ENCODE data around the gene WBP1L. TPM values are rescaled to one million over a fixed set of nuclear protein-coding genes. Genes with fewer than 3 reads are reported as not detected.

WBP1L gene
- total and polyA plus RNA-seq, 2 experiments from 2014 or later: 7.0 to 55.7 TPM

DNA sequence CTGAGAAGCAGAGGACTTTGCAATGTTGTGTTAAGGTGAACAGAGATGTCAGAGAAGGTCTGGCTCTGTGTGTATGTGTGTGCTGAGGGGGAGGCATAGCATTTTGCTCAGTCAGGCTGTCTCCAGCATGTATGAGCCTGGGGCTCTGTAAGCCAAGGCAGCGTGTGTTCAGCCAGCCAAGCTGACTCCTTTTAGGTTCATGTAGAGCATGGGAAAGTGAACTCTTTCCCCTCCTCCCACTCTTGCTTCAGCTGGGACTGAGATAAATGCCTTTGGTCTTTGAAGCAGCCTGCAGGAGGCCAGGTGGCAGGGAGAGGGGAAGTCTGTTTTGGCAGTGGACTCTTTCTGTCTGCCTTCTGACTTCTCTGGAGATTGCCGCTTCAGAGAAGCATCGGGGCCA is 25.5 kb upstream of the WBP1L start (continued):
- TF ChIP-seq, protein P1, sequence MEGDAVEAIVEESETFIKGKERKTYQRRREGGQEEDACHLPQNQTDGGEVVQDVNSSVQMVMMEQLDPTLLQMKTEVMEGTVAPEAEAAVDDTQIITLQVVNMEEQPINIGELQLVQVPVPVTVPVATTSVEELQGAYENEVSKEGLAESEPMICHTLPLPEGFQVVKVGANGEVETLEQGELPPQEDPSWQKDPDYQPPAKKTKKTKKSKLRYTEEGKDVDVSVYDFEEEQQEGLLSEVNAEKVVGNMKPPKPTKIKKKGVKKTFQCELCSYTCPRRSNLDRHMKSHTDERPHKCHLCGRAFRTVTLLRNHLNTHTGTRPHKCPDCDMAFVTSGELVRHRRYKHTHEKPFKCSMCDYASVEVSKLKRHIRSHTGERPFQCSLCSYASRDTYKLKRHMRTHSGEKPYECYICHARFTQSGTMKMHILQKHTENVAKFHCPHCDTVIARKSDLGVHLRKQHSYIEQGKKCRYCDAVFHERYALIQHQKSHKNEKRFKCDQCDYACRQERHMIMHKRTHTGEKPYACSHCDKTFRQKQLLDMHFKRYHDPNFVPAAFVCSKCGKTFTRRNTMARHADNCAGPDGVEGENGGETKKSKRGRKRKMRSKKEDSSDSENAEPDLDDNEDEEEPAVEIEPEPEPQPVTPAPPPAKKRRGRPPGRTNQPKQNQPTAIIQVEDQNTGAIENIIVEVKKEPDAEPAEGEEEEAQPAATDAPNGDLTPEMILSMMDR (conservative IDR thresholded peaks at IDR 0.05; ENCODE audit: low read depth in 2 of 2): no peak
- TF ChIP-seq POLR2AphosphoS5 (IDR thresholded peaks at IDR 0.05; ENCODE audit: low read depth) (no peak), EZH2 (IDR thresholded peaks at IDR 0.05; ENCODE audit: low read depth, unreplicated experiment) (no peak), JUNB (IDR thresholded peaks at IDR 0.05; ENCODE audit: unreplicated experiment) (no peak)

DNA sequence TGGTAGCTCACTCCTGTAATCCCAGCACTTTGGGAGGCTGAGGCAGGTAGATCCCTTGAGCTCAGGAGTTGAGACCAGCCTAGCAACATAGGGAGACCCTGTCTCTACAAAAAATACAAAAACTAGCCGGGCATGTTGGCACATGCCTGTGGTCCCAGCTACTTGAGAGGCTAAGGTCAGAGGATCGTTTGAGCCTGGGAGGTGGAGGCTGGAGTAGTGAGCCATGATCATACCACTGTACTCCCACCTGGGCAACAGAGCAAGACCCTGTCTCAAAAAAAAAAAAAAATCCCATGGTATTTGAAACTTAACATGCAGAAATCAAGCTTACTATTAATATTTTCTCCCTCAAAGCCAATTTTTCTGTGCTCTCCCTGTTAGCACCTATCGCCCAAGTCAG is 23.4 kb upstream of the WBP1L start:
- peaks cover 2% of the 10 kb centered on the region for H3K27me3 Mint-ChIP-seq (ENCODE audit: insufficient read depth, low read depth, poor library complexity)
- Histone ChIP-seq H3K27ac (ENCODE audit: low read depth) (peak overlapping the region; percentile 83), H3K79me2 (replicated peaks; ENCODE audit: insufficient read depth) (peaks cover 95% of the 10 kb centered on the region)
- no peak for TF ChIP-seq POLR2AphosphoS5 (IDR thresholded peaks at IDR 0.05; ENCODE audit: low read depth)
- no peak for TF ChIP-seq JUNB (IDR thresholded peaks at IDR 0.05; ENCODE audit: unreplicated experiment)
- TF ChIP-seq ZNF114 (CRISPR knock-in tag; IDR thresholded peaks at IDR 0.05): no peak
- TF ChIP-seq, protein P2, sequence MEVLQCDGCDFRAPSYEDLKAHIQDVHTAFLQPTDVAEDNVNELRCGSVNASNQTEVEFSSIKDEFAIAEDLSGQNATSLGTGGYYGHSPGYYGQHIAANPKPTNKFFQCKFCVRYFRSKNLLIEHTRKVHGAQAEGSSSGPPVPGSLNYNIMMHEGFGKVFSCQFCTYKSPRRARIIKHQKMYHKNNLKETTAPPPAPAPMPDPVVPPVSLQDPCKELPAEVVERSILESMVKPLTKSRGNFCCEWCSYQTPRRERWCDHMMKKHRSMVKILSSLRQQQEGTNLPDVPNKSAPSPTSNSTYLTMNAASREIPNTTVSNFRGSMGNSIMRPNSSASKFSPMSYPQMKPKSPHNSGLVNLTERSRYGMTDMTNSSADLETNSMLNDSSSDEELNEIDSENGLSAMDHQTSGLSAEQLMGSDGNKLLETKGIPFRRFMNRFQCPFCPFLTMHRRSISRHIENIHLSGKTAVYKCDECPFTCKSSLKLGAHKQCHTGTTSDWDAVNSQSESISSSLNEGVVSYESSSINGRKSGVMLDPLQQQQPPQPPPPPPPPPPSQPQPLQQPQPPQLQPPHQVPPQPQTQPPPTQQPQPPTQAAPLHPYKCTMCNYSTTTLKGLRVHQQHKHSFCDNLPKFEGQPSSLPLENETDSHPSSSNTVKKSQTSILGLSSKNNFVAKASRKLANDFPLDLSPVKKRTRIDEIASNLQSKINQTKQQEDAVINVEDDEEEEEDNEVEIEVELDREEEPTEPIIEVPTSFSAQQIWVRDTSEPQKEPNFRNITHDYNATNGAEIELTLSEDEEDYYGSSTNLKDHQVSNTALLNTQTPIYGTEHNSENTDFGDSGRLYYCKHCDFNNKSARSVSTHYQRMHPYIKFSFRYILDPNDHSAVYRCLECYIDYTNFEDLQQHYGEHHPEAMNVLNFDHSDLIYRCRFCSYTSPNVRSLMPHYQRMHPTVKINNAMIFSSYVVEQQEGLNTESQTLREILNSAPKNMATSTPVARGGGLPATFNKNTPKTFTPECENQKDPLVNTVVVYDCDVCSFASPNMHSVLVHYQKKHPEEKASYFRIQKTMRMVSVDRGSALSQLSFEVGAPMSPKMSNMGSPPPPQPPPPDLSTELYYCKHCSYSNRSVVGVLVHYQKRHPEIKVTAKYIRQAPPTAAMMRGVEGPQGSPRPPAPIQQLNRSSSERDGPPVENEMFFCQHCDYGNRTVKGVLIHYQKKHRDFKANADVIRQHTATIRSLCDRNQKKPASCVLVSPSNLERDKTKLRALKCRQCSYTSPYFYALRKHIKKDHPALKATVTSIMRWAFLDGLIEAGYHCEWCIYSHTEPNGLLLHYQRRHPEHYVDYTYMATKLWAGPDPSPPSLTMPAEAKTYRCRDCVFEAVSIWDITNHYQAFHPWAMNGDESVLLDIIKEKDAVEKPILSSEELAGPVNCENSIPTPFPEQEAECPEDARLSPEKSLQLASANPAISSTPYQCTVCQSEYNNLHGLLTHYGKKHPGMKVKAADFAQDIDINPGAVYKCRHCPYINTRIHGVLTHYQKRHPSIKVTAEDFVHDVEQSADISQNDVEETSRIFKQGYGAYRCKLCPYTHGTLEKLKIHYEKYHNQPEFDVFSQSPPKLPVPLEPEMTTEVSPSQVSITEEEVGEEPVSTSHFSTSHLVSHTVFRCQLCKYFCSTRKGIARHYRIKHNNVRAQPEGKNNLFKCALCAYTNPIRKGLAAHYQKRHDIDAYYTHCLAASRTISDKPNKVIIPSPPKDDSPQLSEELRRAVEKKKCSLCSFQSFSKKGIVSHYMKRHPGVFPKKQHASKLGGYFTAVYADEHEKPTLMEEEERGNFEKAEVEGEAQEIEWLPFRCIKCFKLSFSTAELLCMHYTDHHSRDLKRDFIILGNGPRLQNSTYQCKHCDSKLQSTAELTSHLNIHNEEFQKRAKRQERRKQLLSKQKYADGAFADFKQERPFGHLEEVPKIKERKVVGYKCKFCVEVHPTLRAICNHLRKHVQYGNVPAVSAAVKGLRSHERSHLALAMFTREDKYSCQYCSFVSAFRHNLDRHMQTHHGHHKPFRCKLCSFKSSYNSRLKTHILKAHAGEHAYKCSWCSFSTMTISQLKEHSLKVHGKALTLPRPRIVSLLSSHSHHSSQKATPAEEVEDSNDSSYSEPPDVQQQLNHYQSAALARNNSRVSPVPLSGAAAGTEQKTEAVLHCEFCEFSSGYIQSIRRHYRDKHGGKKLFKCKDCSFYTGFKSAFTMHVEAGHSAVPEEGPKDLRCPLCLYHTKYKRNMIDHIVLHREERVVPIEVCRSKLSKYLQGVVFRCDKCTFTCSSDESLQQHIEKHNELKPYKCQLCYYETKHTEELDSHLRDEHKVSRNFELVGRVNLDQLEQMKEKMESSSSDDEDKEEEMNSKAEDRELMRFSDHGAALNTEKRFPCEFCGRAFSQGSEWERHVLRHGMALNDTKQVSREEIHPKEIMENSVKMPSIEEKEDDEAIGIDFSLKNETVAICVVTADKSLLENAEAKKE (CRISPR knock-in tag; IDR thresholded peaks at IDR 0.05): no peak
- no peak for TF ChIP-seq EZH2phosphoT487 (IDR thresholded peaks at IDR 0.05; ENCODE audit: unreplicated experiment)
- no peak for TF ChIP-seq ZNF331 (CRISPR knock-in tag; IDR thresholded peaks at IDR 0.05; ENCODE audit: low read depth)
- TF ChIP-seq, protein P1 (conservative IDR thresholded peaks at IDR 0.05; ENCODE audit: low read depth in 2 of 2): no peak
- TF ChIP-seq STAT1 (IDR thresholded peaks at IDR 0.05; ENCODE audit: unreplicated experiment): no peak
- TF ChIP-seq EZH2 (IDR thresholded peaks at IDR 0.05; ENCODE audit: low read depth, unreplicated experiment): no peak
- TF ChIP-seq, protein P3, sequence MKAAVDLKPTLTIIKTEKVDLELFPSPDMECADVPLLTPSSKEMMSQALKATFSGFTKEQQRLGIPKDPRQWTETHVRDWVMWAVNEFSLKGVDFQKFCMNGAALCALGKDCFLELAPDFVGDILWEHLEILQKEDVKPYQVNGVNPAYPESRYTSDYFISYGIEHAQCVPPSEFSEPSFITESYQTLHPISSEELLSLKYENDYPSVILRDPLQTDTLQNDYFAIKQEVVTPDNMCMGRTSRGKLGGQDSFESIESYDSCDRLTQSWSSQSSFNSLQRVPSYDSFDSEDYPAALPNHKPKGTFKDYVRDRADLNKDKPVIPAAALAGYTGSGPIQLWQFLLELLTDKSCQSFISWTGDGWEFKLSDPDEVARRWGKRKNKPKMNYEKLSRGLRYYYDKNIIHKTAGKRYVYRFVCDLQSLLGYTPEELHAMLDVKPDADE (IDR thresholded peaks at IDR 0.05): no peak
- no peak for TF ChIP-seq NANOG (IDR thresholded peaks at IDR 0.05; ENCODE audit: borderline replicate concordance)

More for the DNA sequence above, 23.4 kb upstream of the WBP1L start:
- no peak for ATAC-seq
- Mint-ChIP-seq H3K36me3 (ENCODE audit: low read depth) (peaks cover 54% of the 10 kb centered on the region), H3K27ac (peak overlapping the region; percentile 88), H3K9me3 (no peaks in the 10 kb centered on the region), H3K4me1 (peaks cover 45% of the 10 kb centered on the region), H3K4me3 (no peak overlapping the region)
- Histone ChIP-seq H3F3A (replicated peaks; ENCODE audit: low read depth) (0 out of 2 replicates have a peak, but pooled peaks cover 3% of the 10 kb centered on the region), H3K36me3 (ENCODE audit: insufficient read depth) (peaks cover 19% of the 10 kb centered on the region; the same call in 1 of the 2 replicates), H2AFZ (no peak overlapping the region), H3K9me2 (ENCODE audit: insufficient read depth) (no peaks in the 10 kb centered on the region), H4K20me1 (replicated peaks; ENCODE audit: insufficient read depth) (peaks cover 46% of the 10 kb centered on the region), H3K4me2 (no peak overlapping the region), H3K4me1 (ENCODE audit: insufficient read depth) (peaks cover 36% of the 10 kb centered on the region), H3K4me3 (no peak overlapping the region), H3K27me3 (ENCODE audit: insufficient read depth) (no peaks in the 10 kb centered on the region)
- no peak for DNase-seq (ENCODE audit: low spot score)
